ENCODE measurements around the gene TICAM1.
"Not testable (repeated sequence)": the region's sequence is repeated elsewhere in the genome, so short reads cannot be mapped to it uniquely, and the experiment has no call there.

The TICAM1 gene

GRCh38 chr19:4814625-4815425 lies 16.7 kb downstream of the TICAM1 start:
- peak overlapping the region; percentile 48 for H3K4me3 ChIP-seq (ENCODE audit: low read length)
- DNase-seq (ENCODE audit: low read depth, low spot score) = no peak

GRCh38 chr19:4811328-4812131 lies 20.0 kb downstream of the TICAM1 start:
- no peak overlapping the region for H3K4me3 ChIP-seq (ENCODE audit: low read length)
- DNase-seq (ENCODE audit: low read depth, low spot score) = peak; percentile 31

GRCh38 chr19:4807188-4807587 lies 24.3 kb downstream of the TICAM1 start:
- DNase-seq (ENCODE audit: low read depth, low spot score) = no peak
- no peak overlapping the region for H3K4me3 ChIP-seq (ENCODE audit: low read length)

DNA sequence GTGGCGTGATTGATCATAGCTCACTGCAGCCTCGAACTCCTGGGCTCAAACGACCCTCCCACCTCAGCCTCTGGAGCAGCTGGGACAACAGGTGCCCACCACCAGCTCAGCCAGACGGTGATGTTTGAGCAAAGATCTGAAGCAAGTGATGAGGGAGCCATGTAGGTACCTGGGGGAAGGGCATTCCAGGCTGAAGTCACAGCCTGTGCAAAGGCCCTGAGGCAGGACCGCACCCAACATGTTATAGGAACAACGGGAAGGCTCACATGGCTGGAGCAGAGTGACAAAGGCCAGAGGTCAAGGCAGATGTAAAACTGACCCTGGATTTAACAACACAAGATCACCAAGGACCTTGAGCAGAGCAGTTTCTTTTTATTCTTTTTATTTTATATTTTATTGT lies 25.1 kb downstream of the TICAM1 start:
- DNase-seq (ENCODE audit: low read depth, low spot score) = no peak
- H3K4me3 ChIP-seq (ENCODE audit: low read length) = no peak overlapping the region

DNA sequence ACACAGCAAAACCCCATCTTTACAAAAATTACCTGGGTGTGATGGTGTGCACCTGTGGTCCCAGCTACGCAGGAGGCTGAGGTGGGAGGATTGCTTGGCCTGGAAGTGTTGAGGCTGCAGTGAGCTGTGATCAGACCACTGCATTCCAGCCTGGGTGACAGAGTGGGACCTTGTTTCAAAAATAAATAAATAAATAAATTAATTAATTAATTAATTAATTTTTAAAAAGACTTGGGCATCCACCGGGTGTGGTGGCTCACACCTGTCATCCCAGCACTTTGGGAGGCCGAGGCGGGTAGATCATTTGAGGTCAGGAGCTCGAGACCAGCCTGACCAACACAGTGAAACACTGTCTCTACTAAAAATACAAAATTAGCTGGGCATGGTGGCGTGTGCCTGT lies 26.4 kb downstream of the TICAM1 start:
- not testable (repeated sequence) for DNase-seq (ENCODE audit: low read depth, low spot score); H3K4me3 ChIP-seq (ENCODE audit: low read length)

GRCh38 chr19:4803736-4804695 lies 27.5 kb downstream of the TICAM1 start:
- peak; percentile 61 for DNase-seq (ENCODE audit: low read depth, low spot score)
- no peak overlapping the region for H3K4me3 ChIP-seq (ENCODE audit: low read length)

GRCh38 chr19:4802711-4803110 lies 28.8 kb downstream of the TICAM1 start:
- H3K4me3 ChIP-seq (ENCODE audit: low read length) = no peak overlapping the region
- DNase-seq (ENCODE audit: low read depth, low spot score) = no peak

DNA sequence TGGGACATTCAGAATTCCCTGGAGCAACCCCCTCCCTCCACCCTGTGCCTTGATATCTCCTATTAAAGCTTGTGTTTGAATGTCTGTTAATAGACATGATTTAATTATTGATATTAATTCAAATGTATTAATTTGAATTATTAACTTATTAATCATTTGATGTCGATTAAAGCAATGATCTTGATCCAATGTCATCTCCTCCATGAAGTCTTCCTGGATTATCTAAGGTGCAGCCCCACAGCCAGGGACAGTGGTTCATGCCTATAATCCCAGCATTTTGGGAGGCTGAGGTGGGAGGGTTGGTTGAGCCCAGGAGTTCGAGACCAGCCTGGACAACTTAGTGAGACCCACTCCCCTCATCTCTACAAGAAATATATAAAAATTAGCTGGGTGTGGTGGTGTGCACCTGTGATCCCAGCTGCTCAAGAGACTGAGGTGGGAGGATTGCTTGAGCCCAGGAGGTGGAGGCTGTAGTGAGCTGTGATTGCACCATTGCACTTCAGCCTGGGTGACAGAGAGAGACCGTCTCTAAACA lies 30.4 kb downstream of the TICAM1 start:
- no peak overlapping the region for H3K4me3 ChIP-seq (ENCODE audit: low read length)
- no peak for DNase-seq (ENCODE audit: low read depth, low spot score)

DNA sequence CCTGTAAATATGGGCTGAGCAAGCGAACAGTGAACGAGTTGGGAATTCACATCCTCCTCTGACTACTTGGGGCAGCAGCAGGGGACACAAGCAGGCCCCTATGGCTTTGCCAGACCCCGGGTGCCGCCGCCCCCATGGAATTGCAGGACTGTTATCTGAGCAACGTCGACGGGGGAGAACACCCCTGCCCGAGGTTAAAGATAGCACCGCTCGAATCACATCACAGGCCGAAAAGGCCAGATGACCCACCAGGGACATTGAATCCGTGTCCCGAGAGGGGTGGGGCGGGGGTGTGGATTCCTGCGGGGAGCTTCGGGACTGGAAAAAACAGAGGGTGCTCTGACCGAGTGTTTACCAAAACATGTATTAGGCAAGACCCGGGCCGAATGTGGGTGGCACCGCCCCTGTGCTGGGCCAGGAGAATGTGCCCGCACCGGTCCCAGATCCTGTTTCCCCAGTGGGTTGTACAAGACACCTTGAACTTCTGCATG lies 30.9 kb downstream of the TICAM1 start:
- no peak overlapping the region for H3K4me3 ChIP-seq (ENCODE audit: low read length)
- no peak for DNase-seq (ENCODE audit: low read depth, low spot score)

- H3K4me3 ChIP-seq (ENCODE audit: low read length) = no peak overlapping the region
- DNase-seq (ENCODE audit: low read depth, low spot score) = no peak
Observed at GRCh38 chr19:4795400-4795799, 36.1 kb downstream of the TICAM1 start.

DNA sequence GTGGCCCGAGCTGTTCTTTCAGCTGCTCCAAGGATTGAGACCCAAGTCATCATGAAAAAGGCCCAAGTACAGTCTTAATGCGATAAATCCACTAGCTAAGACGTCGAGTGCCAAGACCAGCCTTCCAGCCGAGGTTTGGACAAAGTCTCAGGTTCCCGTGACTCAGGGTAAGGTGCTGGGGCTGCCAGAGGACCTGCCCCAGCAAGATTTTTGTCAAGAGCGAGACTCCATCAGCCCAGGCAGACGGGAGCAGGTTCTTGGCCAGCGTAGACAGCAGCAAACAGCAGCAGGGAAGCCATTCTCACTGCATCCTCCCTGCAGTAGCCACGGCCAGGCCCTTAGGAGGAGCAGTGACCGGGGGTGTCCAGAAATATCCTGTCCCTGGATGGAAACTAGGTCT lies 36.5 kb downstream of the TICAM1 start:
- DNase-seq (ENCODE audit: low read depth, low spot score) = no peak
- no peak overlapping the region for H3K4me3 ChIP-seq (ENCODE audit: low read length)

- not testable (repeated sequence) for H3K4me3 ChIP-seq (ENCODE audit: low read length)
Observed at GRCh38 chr19:4793278-4793677, 38.2 kb downstream of the TICAM1 start.

GRCh38 chr19:4792866-4793195 lies 38.7 kb downstream of the TICAM1 start:
- DNase-seq (ENCODE audit: low read depth, low spot score) = not testable (repeated sequence)
- H3K4me3 ChIP-seq (ENCODE audit: low read length) = peak overlapping the region; percentile 73

More at GRCh38 chr19:4793278-4793677, 38.2 kb downstream of the TICAM1 start:
- not testable (repeated sequence) for DNase-seq (ENCODE audit: low read depth, low spot score)

GRCh38 chr19:4792019-4792865 lies 39.3 kb downstream of the TICAM1 start:
- H3K4me3 ChIP-seq (ENCODE audit: low read length) = peak overlapping the region; percentile 73
- not testable (repeated sequence) for DNase-seq (ENCODE audit: low read depth, low spot score)

DNA sequence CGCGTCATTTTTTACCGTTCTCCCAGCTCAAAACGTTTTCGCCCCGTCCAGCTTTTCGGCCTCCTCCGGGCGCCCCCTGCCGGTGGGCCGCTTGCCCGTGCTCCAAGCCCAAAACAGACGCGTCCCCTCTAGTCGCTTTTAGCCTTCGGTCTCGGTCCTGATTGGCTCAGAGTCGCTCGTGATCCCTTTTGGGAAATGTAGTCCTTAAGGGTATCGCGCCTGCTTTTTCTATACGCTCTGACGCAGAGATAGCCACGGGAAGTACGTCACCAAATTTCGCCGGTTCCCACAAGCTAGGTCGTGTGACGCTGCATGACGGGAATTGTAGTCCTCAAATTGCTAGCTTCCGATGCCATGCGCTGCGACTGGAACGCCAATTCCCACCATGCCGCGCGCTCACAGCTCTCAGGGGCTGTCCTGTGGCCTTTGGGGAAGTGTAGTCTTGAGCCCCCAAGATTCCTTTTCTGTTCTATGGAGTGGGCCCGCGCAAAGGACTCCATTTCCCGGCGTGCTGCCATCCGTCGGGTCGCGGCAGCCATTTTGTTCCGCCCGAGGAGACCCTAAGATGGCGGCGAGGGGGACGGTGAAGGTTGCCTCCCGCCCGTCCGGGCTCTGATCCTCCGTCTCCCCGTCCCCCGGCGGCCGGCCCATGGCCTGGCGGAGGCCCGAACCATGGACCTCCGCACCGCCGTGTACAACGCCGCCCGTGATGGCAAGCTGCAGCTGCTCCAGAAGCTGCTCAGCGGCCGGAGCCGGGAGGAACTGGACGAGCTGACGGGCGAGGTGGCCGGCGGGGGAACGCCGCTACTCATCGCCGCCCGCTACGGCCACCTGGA lies 40.1 kb downstream of the TICAM1 start, which contains the start of gene FEM1A:
TSS of gene FEM1A (plus strand) at position 552 of the 836 bp plus-strand sequence. CDS start at position 673, 121 bp downstream.
- DNase-seq (ENCODE audit: low read depth, low spot score) = peak; percentile 100
- peak within 1 kb of the TSS; percentile 73 for H3K4me3 ChIP-seq (ENCODE audit: low read length)

DNA sequence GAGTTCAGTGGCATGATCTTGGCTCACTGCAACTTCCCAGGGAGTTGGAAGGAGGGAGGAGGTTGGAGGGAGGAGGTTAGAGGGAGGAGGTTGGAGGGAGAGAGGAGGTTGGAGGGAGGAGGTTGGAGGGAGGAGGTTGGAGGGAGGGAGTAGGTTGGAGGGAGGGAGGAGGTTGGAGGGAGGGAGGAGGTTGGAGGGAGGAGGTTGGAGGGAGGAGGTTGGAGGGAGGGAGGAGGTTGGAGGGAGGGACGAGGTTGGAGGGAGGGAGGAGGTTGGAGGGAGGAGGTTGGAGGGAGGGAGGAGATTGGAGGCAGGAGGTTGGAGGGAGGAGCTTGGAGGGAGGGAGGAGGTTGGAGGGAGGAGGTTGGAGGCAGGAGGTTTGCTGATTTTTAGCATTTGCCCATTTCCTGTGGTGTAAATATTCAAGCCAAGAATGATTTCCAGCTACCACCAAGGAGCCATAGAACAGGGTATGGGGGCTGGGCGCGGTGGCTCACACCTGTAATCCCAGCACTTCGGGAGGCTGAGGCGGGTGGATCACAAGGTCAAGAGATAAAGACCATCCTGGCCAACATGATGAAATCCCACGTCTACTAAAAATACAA lies 45.0 kb downstream of the TICAM1 start:
- not testable (repeated sequence) for H3K4me3 ChIP-seq (ENCODE audit: low read length); DNase-seq (ENCODE audit: low read depth, low spot score)

GRCh38 chr19:4781801-4782200 lies 49.7 kb downstream of the TICAM1 start:
- DNase-seq (ENCODE audit: low read depth, low spot score) = no peak

More at GRCh38 chr19:4781801-4782200, 49.7 kb downstream of the TICAM1 start:
- H3K4me3 ChIP-seq (ENCODE audit: low read length) = no peak overlapping the region

Measured in Jurkat, Clone E6-1 (cell line).